WTC11 (cell line): ENCODE results near the gene OSBP2.

Experiments
- AFF4 ChIP-seq: sonication (generic); formaldehyde crosslinking; IDR thresholded peaks from 2 replicates; pipeline ENCODE4 v1.8.1; 2023; ENCODE audit warnings: mild to moderate bottlenecking, missing genetic modification reagents, borderline replicate concordance
- CBFB ChIP-seq: sonication (generic); formaldehyde crosslinking; IDR thresholded peaks from 2 replicates; pipeline ENCODE4 v1.8.1; 2022; ENCODE audit warnings: mild to moderate bottlenecking, low read depth, missing genetic modification reagents
- CREM ChIP-seq: sonication (generic); formaldehyde crosslinking; IDR thresholded peaks from 2 replicates; pipeline ENCODE4 v1.8.1; 2022; ENCODE audit warnings: mild to moderate bottlenecking, missing genetic modification reagents, moderate library complexity
- CTCF ChIP-seq: fragments of 200-600 bp; IDR thresholded peaks from 2 replicates; pipeline ENCODE4 v1.8.0; 2022; ENCODE audit warnings: antibody characterized with exemption
- ELF4 ChIP-seq: sonication (generic); formaldehyde crosslinking; IDR thresholded peaks from 2 replicates; pipeline ENCODE4 v1.8.1; 2022; ENCODE audit warnings: low read depth, mild to moderate bottlenecking, moderate library complexity, missing genetic modification reagents
- ZNF232 ChIP-seq: sonication (generic); formaldehyde crosslinking; IDR thresholded peaks from 2 replicates; pipeline ENCODE4 v1.8.0; 2022; ENCODE audit warnings: mild to moderate bottlenecking, missing genetic modification reagents

GRCh38 chr22:30856741-30857502 lies 162.2 kb downstream of the OSBP2 start:
- TF ChIP-seq AFF4 (CRISPR knock-in tag) (no peak), CBFB (CRISPR knock-in tag) (no peak), CTCF (no peak), CREM (CRISPR knock-in tag) (no peak), ZNF232 (no peak), ELF4 (CRISPR knock-in tag) (no peak)
